Activated T-helper 9 cell treated with anti-CD3 and anti-CD28 coated beads, Interleukin-2, amount 50 U/mL, for 16 hours (primary cell): ENCODE measurements around the gene WDFY1.
"Not testable (repeated sequence)": the region's sequence is repeated elsewhere in the genome, so short reads cannot be mapped to it uniquely, and the experiment has no call there.

ENCODE experiments used
- DNase-seq: peaks from one replicate; pipeline ENCODE4 v3.0.0-alpha.2; 2020; ENCODE audit warnings: low read depth

Gene WDFY1

GRCh38 chr2:223957092-223957851 lies 12.1 kb upstream of the WDFY1 start, which contains the start of gene MRPL44:
MRPL44 (plus strand) TSS chr2:223957463; CDS start chr2:223957473, 10 bp downstream.
- peak; percentile 95 for DNase-seq

GRCh38 chr2:223956300-223956699 lies 11.2 kb upstream of the WDFY1 start:
- DNase-seq, result no peak

- DNase-seq, result no peak
Measured at GRCh38 chr2:223954401-223954800, 9.3 kb upstream of the WDFY1 start.

- DNase-seq, result no peak
Measured at GRCh38 chr2:223952280-223952968, 7.3 kb upstream of the WDFY1 start.

GRCh38 chr2:223950448-223951347 lies 5.6 kb upstream of the WDFY1 start:
- DNase-seq, result no peak

GRCh38 chr2:223949241-223949840 lies 4.2 kb upstream of the WDFY1 start:
- DNase-seq, result no peak

- DNase-seq, result no peak
Measured at GRCh38 chr2:223947711-223948205, 2.6 kb upstream of the WDFY1 start.

GRCh38 chr2:223945755-223946154 lies 620 bp upstream of the WDFY1 start:
- DNase-seq, result no peak

- DNase-seq, result no peak
Measured at GRCh38 chr2:223944166-223944702, 901 bp downstream of the WDFY1 start.

GRCh38 chr2:223943561-223944008 lies 1.6 kb downstream of the WDFY1 start:
- DNase-seq, result no peak

- DNase-seq, result no peak
Measured at GRCh38 chr2:223943135-223943534, 2.0 kb downstream of the WDFY1 start.

GRCh38 chr2:223941579-223942277 lies 3.4 kb downstream of the WDFY1 start:
- DNase-seq, result peak; percentile 58

GRCh38 chr2:223939438-223939837 lies 5.7 kb downstream of the WDFY1 start:
- not testable (repeated sequence) for DNase-seq

GRCh38 chr2:223937535-223937934 lies 7.6 kb downstream of the WDFY1 start:
- DNase-seq, result no peak

GRCh38 chr2:223936862-223937326 lies 8.2 kb downstream of the WDFY1 start:
- DNase-seq, result no peak

GRCh38 chr2:223935459-223936125 lies 9.5 kb downstream of the WDFY1 start:
- DNase-seq, result no peak

- no peak for DNase-seq
Measured at GRCh38 chr2:223934870-223935269, 10.3 kb downstream of the WDFY1 start.

GRCh38 chr2:223932816-223933800 lies 12.0 kb downstream of the WDFY1 start:
- DNase-seq, result no peak
